GM11168 (cell line): ENCODE data around the gene NIM1K.
"Not testable (repeated sequence)": the region's sequence is repeated elsewhere in the genome, so short reads cannot be mapped to it uniquely, and the experiment has no call there.

ENCODE experiments used
- in situ Hi-C: fragments of 300-500 bp; cut with MboI; formaldehyde crosslinking; loops from one replicate; pipeline ENCODE4 v1.12.0; 2022; ENCODE audit warnings: low sequenced_read_pairs; ENCODE audit not compliant: unreplicated experiment

NIM1K gene

DNA sequence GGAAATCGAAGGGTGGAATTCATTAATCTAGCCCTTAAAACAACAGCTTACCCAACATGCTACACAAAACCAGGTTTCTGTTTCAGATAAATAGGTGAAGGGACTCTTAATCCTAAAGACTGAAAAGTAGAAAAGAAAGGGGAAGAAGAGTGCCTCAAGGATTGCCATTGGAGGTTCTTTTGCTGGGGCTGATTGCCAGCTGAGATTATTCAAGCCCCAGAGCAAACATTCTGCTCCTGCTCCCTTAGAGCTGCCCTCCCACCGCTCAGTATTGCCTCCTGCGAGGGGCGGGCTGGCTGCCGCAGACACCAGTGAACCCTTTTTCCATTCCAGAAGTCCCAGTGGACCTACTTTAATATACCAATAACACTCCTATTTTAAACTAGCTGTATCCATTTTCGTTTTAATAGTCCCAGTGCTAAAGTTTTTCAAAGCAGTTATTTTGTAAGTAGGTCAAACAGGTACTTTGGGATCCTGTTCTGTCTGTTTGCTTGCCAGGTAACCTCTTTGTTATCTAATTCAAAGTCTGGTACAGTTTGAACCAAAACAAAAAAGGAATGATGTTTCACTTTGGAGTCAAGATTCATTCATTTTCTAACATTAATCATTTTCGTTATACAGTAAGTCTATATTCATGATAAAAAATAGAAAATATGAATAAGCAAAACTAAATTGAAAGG, 82.5 kb downstream of the NIM1K start:
- in situ Hi-C loops = no loop called here

DNA sequence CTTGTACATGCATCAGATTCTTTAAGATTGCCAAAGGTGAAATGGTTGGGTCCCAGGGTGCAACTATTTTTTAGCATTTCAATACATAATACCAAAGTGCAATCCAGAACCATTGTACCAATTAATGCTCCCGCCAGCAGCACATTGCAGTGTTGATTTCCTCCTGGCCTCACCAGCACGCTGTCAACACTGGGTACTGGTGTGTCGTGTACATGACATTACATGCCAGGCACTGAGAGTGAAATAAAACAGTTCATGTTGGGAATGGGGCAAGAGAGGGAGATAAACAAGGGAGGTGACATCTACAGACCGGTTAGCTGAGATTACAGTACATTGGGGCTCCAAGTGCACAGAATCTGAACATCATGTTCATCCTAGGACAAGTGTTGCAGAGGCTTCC, 83.4 kb downstream of the NIM1K start:
- in situ Hi-C loops = no loop called here

- in situ Hi-C loops = no loop called here
Measured at GRCh38 chr5:43279548-43280274, 87.7 kb downstream of the NIM1K start.

DNA sequence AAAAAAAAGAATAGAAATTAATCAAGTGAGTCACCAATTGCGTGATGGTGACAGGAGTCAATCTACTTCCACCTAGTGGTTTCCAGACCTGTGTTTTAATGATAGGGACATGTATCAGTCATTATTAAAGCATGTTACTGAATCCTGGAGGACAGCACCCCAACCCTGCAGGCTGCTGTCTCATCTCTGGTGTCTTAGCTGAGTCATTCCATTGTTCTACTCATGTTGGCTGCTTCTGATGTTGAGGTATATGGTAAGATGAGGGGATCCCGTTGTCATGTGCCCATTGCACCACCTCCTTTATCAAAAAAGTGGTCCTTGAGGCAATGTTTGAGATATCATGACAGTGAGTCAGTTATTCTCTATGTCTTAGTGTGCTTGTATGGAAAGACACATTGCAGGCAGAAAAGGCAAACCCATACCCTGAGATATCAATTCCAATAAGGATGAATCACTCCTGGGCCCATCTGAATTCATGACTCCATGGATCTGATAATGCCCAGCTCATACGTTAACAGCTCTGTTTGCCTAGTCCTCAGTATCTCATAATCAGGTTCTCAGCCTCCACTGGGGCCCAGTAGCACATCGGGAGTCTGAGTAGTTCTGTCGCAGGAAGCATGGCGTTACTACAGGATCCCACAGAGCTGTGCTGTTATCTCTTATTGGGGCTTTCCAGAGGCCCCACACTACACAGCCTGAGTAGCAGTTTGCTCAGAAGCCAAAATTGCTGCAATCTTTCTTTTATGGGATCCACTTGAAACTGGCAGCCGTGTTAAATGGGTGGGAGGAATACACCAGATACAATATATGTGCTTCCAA, 90.0 kb downstream of the NIM1K start:
- in situ Hi-C loops = no loop called here

DNA sequence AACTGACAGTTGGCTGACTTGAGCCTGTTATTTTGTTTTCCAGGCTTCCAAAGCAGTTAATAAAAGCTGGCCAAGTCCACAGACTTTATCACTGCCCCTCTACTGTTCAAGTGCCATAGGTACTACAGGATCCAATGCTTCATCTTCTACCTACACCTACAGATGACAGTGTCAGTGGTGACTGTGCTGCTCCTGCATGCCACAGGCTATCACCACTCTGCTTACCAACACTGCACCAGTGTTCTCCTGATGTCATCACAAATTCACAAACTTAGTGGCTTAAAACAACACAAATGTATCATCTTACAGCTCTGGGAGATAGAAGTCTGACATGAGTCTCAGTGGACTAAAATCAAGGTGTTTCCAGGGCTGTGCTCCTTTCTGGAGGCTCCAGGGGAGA, 94.6 kb downstream of the NIM1K start:
- in situ Hi-C loops = no loop called here

DNA sequence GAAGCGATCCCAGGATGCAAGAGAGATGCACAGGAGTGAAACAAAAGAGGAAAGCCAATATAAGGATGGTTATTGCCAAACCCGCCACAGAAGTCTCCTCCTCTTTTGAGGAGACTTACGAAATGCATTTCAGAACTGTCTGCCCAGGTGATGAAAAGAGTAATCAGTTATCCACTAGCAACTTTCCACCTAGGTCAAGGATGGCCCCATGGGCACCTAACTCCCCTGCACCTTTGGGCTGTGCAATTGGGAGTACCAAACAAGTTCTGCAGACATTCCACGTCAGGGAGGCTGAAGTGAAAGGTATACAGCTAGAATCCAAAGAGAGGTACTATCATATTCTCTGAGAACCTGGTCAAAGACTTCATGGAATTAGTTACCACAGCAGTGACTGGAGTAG, 95.5 kb downstream of the NIM1K start:
- in situ Hi-C loops = no loop called here

DNA sequence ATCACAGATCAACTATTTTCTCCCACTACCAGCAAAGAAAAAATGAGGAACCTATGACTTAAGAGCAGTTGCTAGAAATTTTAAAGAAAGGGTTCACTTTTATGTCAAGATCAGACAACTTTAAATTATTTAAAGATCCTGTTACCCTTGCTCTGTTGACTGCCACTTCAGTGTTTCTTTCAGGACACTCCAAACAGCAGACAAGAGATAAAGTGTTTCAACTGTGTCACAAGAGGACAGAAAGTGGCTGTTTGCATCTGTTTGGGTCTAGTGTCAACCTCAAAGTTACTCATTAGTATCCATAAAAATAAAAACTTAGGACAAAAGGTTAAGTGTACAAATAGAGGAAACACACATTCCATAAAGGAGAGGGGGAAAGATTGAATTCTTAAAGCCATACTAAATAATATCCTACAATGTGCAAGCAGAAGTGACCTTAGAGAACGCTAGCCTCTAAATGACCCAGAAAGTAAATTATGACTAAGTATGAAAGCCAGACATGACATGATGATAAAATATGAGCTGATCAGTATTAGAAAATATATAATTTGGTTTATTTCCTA, 96.3 kb downstream of the NIM1K start:
- in situ Hi-C loops = no loop called here

DNA sequence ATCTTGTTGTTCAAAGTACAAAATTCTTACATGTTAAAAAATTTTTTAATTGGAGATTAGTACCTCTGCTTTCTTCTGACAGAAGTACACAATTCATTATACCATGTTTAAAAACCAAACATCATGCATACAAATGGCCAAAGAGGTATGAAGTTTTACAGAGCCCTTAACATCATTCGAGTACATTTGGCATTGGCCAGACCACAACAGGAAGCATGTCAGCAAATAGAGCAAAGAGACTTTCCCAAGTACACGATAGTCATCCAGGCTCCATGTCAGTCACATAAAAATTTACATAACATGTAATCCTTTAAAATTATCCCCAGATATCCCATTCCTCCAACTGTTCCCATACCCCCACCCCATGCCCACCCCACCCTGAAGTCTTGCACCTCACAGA, 98.7 kb downstream of the NIM1K start:
- in situ Hi-C loops = no loop called here

DNA sequence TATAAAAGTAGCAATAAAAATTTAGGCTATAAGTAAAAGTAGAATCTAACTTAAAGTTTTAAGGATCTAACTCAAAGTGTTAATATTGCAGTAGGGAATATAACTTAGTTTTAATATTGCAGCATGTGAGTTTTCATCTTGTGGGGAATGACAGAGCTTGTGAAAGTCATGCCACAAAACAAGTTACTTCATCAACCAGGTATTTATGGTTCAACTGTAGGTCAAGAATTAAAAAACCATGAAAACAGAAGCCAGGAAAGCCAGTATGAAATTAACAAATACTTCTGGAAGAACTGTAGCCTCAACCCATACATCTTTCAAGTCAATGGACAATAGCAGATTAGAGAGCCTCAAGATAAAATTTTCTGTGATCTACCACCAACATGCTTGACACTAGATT, 102.2 kb downstream of the NIM1K start:
- in situ Hi-C loops = no loop called here

DNA sequence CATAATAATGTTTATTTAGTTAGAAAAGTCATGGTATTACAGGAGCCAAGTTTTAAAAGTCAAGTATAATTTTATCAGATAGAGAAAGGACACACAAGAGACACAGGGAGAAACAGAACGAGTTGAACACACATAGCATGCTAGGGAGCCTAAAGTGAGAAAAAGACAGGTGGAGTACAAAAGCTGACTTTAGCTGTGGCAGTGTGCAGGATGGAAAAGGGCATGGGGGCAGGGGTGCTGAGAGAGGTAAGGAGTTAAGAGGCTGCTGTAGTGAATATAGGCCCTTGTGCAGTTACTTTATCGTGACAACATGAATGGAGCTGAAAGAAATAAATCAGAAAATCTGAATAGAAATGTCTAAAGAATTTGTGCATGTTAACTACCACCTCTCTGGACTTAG, 103.2 kb downstream of the NIM1K start:
- in situ Hi-C loops = no loop called here

DNA sequence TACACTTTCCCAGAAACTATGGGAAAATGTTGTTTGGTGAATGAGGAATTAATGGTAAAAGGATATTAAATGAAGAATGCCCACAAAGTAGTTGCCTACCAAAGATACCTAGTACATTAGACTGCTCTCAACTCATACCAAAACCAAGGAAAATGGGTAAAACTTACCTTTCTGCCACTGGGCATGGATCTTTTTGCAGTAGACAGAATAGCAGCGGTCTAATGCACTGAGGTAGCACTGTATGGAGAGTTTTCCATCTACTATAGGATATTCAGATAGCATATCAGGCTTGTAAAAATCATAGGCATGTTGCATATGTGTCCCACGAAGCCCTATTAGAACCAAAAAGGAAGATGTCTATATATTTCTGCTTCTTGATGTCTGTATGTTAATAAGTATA, 104.8 kb downstream of the NIM1K start:
- in situ Hi-C loops = no loop called here

GRCh38 chr5:43298443-43298842, 106.4 kb downstream of the NIM1K start:
- in situ Hi-C loops = no loop called here

DNA sequence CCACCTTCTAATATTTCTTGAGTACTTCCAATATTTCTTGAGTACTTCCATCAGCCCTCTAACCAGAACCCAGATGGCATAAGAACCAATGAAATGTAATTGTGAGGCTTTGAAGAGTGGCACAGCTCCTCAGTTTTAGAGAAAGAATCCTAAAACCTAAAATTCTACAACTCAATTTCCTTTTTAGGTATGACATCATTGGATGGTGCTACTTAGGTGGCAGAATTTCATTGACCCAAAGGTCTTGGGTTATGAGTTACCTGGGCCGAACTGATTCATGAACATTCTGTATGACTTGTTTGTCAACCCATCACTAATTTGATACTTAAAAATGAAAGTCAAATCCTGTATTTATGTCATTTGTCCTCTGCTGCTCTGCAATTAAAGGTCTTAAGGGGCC, 108.1 kb downstream of the NIM1K start:
- in situ Hi-C loops = no loop called here

GRCh38 chr5:43301653-43302091, 109.6 kb downstream of the NIM1K start:
- in situ Hi-C loops = no loop called here

- in situ Hi-C loops = no loop called here
Measured at GRCh38 chr5:43302481-43302880, 110.5 kb downstream of the NIM1K start.

DNA sequence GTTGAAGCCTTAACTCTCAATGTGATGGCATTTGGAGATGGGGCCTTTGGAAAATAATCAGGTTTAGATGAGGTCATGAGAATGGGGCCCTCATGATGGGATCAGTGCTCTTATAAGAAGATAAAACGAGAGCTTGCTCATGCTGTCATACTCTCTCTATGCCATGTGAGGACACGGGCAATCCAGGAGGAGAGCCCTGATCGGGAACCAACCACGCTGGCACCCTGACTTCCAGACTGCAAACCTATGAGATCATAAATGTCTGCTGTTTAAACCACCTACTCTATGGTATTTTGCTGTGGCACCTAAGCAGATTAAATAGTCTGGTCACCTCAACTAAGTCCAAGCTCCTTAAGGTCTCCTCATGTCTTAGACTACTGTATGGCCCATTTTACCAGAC, 111.2 kb downstream of the NIM1K start:
- in situ Hi-C loops = no loop called here

DNA sequence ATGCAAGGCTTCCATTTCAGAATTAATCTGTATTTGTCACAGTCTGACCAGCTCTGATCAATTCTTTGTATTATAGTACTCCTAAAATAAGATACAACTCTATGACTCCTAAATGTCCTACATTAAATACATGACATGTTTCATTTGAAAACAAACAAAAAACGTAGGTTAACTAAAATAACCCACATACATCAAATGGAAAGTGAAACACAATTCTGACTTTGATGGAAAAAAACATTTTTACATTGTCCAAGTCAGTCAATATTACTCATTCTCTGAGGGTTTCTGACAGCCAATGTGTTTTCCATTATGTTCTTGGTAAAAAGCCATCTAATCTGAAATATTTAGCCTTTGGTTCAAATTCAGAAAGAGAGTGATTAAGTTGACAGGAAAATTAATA, 112.5 kb downstream of the NIM1K start:
- in situ Hi-C loops = no loop called here

- in situ Hi-C loops = no loop called here
Measured at GRCh38 chr5:43305948-43306565, 114.0 kb downstream of the NIM1K start.

- in situ Hi-C loops = not testable (repeated sequence)
Measured at GRCh38 chr5:43306954-43307353, 114.9 kb downstream of the NIM1K start.

DNA sequence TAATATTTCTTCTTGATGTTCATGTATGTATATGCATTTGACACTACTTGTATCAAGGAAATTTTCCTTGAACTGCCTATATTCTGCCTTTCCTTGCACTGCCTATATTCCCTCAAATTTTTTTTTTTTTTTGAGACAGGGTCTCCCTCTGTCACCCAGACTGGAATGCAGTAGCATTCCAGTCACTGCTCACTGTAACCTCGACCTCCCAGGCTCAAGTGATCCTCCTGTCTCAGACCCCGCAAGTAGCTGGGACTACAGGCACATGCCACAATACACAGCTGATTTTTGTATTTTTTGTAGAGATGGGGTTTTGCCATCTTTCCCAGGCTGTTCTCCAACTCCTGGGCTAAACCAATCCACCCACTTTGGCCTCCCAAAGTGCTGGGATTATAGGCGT, 117.1 kb downstream of the NIM1K start:
- in situ Hi-C loops = no loop called here
